ENCODE data around the gene DHRS3.
"Not testable (repeated sequence)": the region's sequence is repeated elsewhere in the genome, so short reads cannot be mapped to it uniquely, and the experiment has no call there.

Gene DHRS3, protein sequence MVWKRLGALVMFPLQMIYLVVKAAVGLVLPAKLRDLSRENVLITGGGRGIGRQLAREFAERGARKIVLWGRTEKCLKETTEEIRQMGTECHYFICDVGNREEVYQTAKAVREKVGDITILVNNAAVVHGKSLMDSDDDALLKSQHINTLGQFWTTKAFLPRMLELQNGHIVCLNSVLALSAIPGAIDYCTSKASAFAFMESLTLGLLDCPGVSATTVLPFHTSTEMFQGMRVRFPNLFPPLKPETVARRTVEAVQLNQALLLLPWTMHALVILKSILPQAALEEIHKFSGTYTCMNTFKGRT

DNA sequence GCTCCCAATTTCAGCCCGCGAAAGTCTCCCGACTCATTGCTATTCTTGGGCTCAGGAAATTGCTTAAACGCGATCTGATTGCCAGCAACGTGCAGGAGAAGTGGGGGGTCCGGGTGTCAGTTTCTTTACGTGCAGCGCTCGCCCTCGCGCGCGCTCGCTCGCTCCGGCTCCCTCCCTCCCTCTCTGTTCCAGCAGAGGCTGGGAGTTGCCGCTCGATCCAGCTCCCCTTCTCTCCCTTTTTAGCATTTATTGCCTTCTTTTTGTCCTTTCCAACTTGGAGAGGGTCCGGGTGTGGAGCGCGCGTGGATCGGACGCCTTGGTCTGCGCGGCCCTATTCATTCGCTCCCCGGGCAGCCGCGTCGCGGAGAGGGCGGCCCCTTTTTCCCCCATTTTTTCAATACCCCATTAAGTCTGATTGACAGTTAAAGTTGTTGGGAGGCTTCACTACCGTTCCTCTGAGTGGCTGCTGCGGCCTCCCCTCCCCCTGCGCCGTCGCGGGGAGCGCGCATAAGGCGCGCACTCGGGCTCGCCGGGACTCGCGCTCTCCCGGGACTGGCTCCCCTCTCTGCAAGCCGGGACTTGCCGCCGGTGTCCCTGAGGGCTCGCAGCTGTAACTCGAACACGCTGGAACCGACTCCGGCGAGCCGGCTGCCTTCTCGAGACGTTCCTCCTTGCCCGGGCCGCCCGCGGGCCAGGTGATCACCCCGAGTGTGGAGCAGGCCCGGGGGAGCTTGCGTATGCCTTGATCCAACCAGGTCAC lies at the start of gene DHRS3:
DHRS3 (minus strand) TSS at position 310 of the 760 bp plus-strand sequence. CDS start 862 bp downstream, outside the sequence.
- peak; percentile 30 for DNase-seq

DNA sequence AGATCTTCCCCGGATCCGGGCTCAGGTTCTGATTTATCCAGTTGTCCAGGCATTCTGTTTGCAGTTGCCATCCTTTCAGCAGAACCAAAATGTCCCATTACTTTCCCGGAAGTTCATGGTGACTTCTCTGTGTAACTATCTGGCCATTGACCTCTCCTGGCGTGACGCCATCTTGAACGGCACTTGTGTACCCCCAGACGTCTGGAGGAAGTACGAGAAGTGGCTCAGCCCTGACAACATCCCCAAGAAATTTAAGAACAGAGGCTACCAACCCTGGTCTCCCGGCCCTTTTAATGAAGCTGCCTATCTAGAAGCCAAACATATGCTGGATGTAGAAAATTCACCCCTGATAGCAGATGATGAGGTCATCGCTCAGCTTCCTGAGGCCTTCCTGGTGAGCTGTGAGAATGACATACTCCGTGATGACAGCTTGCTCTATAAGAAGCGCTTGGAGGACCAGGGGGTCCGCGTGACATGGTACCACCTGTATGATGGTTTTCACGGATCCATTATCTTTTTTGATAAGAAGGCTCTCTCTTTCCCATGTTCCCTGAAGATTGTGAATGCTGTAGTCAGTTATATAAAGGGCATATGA lies 48.2 kb upstream of the DHRS3 start:
- no peak for DNase-seq

DNA sequence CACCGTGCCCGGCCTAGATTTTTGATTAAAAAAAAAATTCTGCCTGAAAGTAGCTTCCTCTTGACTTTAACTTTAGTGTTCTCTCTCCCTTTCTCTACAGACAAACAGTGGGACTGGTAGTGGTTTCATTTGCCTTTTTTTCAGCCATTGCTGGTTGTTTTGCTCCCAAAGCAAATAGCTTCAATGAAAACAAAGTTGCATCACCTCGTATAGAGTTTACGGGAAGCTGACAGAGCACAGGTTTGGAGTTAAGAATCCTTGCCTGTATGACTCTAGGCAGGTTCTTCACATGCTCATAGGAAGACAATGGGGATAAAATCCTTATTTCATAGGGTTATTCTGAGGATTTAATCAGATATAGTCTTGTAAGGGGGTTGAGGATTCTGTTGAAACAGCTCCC lies 47.5 kb upstream of the DHRS3 start:
- DNase-seq: no peak

DNA sequence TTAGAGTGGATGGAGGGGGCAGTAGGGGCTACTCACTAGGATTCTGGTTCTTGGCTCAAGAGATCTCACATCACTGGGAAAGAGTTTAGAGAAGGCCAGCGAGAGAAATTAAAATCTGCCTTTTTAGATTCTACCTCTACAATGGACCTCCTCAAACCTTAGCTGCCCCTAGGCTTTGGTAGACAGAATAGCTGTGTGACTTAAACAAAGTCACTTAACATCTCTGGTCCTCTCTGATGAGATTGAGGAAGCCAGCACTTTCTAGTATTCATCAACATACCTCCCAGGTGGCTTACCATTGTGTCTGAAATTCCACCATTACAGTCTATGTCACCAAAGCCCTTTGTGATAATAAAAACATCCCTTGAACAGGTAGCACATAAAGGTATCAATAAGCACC lies 44.5 kb upstream of the DHRS3 start:
- no peak for DNase-seq

DNA sequence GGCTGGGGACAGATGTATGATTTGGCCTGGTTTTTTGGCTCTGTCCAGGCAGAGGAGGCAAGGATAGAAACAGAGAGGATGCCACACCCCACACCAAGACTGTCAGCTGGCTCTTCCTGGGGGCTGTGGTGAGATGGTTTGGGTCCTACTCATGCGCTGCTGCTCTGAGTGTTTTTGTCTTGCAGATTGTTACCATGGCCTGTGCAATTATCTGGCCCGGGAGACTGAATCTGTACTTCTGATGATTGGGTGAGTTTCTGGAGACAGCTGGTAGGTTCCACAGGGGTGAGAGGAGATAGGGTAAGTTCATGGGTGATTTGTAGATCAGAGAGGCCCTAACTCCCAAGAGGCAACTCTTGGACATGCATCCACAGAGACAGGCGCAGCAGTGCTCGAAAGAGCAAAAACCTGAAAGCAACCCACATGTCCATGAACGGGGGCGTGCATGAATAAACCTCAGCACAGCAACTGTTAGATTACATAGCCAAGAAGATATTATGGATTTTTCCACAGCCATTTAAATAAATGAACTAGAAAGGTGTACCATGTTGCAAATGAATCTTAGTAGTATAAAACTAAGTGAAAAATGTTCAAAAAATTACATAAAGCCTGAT lies 43.7 kb upstream of the DHRS3 start:
- no peak for DNase-seq

DNA sequence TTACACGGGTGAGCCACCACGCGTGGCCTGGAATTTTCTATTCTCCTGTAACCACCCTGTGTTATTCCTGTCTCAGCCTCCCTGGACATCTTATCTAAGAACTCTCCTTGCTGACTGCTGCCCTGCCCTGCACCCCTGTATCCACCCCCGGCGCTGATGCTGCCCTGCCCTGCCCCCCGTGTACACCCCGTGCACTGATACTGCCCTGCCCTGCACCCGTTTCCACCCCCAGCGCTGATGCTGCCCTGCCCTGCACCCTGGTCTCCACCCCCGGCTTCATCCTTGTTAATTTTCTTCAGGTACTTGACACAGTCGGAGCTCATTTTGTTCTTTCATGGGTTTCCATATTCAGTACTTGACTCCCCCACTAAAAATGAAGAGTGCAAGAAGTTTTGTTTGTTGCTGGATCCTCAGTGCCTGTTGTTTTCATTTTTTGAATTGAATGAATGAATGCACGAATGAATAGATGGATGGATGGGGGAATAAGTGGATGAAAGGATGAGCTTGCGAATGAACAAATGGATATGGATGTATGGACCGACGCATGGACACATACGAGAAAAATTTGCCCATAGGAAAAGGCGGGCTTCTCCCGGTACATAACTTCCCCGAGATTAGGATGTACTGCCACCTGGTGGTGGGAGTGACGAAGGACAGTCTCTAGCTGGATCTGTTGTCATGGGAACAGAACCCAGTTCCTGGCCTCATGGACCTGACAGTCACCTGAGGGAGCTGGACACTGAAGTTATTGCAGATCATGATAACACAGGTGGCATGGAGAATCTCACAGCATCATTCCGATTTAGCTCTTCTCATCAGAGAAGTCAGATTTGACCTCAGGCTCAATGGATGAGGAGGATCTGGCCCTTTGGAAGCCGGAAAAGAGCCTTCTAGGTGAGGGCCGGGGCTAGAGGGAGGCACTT lies 40.8 kb upstream of the DHRS3 start:
- DNase-seq: peak; percentile 51

DNA sequence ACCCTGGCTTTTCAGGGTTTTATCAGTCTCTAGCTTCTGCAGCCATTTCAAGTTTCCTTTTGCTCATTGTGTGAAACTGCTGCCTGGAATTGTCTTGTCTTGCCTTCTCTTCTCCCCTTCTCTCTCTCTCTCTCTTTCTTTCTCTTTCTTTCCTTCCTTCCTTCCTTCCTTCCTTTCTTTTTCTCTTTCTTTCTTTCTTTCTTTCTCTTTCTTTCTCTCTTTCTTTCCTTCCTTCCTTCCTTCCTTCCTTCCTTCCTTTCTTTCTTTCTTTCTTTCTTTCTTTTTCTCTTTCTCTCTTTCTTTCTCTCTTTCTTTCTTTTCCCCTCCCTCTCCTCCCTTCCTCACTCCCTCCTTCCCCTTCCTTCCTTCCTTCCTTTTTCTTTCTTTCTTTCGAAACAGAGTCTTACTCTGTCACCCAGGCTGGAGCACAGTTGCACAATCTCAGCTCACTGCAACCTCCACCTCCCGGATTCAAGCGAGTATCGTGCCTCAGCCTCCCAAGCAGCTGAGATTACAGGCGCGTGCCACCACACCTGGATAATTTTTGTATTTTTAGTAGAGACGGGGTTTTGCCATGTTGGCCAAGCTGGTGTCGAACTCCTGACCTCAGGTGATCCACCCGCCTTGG lies 40.0 kb upstream of the DHRS3 start:
- not testable (repeated sequence) for DNase-seq

DNA sequence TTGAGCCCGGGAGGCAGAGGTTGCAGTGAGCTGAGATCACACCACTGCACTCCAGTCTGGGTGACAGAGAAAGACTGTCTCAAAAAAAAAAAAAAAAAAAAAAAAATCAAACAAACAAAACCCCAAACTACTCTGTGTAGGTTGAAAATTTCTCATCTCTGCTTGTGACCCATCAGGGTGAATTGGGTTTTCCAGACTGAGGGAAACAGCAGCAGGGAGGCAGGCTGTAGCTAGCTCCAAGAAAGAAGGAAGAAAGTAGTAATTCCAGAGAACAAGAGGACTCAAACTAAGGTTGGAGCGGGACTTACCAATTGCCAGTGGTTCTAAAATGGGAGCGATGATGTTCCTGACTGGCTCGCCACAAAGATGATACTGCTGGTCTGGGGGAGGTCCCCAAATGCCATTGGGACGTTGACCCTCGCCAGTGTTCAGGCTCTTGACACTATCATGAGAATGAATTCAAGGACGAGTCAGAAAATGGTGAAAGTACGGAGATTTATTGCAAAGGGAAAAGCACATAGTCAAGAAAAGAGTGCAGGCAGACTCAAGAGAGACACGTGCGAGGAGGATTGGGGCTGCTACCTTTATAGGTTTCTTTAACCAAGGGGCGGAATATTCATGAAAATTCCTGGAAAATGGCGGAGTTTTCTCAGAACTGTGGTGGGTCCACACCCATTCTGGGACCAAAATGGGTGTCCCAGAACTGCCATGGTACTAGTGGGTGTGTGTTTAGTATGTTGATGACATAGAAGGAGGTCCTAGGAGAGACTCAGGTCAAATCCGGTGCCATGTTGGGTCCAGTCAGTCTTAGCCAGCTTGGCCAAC lies 39.3 kb upstream of the DHRS3 start:
- DNase-seq: no peak

DNA sequence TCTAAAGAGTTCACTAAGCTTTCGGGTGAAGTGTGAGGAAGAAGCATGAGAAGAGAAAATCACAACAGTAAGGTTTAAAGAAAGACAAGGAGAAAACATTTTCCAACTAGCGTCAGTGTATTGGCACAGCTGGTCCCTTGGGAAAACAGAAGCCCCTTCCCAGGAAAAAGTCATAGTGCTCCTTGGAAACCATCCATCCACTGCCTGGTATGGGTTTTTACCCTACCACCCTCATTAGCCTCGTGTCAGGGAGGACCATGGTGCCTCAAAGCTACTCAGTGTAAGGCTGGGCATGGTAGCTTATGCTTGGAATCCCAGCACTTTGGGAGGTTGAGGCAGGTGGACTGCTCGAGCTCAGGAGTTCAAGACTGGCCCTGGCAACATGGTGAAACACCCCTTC lies 38.6 kb upstream of the DHRS3 start:
- DNase-seq: no peak

DNA sequence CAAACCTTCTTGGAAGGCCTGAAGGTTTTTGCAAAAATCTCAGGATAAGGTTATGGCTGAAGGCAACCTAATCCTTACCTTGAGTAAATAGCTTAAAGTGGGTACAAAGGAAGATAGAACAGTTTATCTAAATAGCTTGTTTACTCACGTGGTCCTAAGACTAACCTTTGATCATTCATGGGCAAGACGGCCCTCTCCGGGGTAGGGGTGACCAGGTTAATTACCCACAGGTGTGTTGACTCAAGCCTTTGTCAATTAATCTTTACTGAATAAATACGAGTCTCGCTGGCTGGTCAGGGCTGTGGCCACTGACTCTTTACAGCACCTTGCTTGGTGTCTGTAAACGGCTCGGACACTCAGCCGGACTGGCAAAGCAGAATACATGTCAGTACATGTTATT lies 36.6 kb upstream of the DHRS3 start:
- no peak for DNase-seq

DNA sequence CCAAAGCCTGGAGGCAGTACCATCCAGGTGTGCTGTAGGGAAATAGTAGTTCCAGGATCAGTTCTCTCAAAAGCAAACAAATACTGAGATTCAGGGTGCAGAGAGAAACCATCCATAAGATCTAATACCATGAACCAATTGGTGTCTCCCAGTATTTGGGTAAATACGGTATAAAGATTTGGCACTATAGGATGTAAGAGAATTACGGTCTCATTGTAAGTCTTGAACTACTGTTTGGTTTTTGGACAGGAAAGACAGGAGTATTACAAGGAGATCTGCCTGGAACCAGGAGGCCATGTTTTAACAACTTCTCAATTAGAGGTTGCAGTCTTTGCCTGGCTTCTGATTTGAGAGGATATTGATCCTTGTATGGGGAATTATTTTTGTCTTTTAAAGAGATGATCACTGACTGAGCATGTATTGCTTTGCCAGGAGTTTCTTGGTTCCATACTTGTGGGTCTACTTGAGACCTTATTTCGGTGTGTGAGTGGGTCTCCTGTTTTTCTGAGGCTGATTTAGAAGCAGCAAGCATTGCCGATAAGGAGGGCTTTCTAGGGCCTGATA lies 36.1 kb upstream of the DHRS3 start:
- no peak for DNase-seq

DNA sequence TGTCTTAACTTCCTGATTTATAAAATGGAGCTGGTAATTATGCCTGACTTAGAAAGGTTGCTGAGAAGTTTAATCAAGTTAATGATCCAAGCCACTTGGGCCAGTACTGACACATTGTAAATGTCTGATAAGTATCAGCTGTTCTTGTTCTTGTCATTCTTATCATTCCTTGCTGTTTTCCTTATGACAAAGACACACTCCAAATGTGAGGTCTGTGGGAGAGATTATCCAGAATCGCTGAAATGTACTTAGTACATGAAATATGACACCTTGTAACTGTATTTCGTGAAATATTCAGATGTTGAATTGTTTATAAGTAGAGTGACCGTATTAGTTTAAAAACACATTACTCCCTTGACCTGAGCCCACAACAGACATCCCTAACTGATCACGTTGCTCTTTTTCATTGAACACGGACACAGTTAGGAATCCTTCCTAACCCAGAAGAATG lies 32.0 kb upstream of the DHRS3 start:
- DNase-seq: no peak

DNA sequence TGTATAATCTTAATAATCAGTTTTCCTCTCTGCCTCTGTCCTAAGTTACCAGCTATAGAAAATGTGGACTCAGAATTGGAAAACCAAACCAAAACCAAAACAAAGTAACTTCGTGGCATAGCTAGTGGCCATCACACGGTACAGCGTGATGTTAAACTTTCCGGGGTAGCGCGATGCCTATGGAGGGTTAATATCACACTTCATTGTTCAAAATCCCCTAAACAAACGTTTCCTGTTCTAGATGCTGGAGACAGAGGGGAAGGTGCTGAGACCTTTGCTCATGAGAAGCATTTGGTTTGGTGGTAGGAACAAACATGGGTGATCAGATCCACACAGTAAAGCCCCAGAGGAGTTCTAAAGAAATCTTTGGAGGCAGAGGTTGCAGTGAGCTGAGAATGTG lies 30.7 kb upstream of the DHRS3 start:
- DNase-seq: no peak

DNA sequence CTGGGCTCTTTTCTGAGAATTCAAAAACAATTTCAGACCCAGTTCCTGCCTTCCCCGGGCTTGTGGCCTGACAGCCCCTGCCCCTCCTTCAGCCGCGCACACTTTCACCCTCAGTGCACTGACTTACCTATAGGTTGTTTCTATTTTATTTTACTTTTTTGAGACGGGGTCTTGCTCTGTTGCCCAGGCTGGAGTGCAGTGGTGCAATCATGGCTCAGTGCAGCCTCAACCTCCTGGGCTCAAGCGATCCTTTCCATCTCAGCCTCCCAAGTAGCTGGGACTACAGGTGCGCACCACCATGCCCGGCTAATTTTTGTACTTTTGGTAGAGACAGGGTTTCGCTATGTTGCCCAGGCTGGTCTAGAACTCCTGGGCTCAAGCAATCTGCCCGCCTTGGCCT lies 27.4 kb upstream of the DHRS3 start:
- not testable (repeated sequence) for DNase-seq

DNA sequence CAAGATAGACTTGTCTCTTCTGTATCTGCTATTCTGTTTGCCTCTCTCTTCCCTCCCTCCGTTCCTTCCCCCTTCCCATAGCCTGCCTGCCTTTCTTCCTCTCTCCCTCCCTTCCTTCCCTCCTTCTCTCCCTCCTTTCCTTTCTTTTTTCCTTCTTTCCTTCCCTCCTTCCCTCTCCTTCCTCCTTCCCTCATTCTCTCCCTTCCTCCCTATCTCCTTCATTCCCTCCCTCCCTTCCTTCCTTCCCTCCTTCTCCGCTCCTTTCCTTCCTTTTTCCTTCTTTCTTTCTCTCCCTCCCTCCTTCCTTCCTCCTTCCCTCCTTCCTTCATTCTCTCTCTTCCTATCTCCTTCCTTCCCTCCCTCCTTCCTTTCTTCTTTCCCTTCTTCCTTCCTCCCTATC lies 26.8 kb upstream of the DHRS3 start:
- DNase-seq: no peak

DNA sequence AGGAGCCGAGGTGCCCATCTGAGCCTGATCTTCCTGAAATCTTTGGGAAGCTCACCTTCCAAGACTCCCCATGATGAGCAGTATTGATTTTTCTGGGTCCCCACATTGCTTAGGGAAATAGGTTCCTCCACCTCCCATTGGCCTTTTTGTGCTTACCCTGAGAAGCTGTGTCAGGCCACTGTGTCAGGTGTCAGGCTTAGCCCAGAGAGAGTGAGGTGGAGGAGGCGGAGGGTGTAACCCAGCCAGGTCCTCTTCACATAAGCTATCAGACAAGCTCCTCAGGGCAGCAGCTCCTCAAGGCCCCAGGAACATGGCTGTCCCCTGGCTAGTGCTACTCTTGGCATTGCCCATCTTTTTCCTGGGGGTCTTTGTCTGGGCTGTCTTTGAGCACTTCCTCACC lies 26.2 kb upstream of the DHRS3 start:
- DNase-seq: no peak

DNA sequence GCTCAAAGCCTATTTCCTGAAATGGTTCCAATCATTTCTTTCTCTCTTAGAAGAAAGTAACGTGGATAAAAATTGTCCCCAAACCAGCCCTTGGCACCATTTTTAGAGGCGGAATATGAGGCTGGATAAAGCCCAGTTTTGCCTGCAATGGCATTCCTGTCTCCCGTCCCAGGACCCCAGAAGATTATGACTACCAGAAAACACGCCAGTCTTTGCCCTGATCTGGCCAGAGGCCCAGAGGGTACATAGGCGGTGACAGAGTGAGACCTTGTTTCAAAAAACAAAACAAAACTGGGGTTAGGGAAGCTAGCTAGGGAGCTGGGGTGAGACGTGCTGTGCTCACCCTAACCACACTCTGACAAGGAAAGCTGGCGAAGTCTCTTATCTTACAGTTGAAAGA lies 25.8 kb upstream of the DHRS3 start, which contains the start of gene AADACL4:
AADACL4 (plus strand) TSS at position 301 of the 400 bp plus-strand sequence. CDS start 462 bp downstream, outside the sequence.
- no peak for DNase-seq

DNA sequence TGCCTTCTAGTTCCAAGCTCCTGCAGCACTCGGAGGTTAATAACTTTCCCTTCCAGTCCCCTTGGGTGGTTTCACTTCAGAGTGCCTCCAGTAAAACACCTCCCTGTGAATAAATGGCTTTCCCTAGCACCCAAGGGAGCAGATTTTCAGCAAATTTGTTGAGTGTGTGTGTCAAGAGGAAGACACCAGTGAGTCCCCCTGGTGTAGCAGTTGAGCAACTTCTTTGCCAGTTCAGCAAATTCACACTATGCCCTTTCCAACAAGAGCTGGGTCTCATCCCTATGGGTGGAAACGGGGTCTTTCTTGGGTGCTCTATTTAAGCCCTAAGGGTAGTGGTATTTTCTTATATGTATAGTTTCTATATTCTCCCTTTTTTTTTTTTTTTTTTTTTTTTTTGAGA lies 25.1 kb upstream of the DHRS3 start:
- DNase-seq: no peak

DNA sequence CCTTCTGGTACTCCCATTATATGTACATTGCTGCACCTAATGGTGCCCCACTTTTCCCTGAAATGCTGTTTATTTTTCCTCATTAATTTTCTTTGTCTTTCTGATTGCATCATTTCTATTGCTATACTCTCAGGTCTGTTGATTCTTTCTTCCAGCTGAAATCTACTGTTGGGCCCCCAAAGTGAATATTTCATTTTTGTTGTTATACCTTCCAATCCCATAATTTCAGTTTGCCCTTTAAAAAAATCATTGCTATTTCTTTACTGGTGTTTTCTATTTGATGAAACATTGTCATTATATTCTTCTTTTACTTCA lies 22.9 kb upstream of the DHRS3 start:
- no peak for DNase-seq

DNA sequence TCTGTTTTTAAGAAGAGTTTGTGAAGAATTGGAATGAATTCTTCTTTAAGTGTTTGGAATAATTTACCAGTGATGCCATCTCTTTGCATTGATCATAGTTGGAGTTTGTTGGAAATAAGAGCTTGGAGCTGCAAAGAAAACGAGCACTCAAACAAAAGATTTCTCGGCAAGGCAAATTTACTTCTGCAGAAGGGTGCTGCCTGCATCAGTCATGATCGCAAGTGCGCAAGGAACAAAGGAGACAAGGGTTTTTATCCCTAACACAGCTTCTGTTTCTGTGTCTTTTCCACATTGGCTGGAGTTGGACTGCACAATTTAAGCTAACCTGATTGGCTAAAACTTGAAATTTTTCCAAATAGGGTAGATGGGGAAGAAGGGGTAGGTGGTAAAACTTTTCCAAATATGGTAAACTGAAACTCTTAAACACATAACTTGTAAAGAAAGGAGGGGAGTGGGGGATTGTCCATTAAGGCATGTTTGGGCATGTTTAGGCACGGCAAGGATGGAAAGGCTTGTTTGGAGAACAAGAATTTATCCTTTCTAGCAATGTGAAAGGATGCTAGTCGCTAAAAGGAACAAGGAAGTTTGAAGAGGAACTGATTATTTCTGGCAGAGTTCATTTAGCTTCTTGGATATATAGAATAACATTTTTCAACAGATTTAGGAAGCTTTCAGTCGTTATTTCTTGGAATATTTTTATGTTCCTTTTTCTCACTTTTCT lies 22.4 kb upstream of the DHRS3 start:
- no peak for DNase-seq
